HepG2 (cell line): ENCODE results near the gene CPE. TPM values are rescaled to one million over a fixed set of nuclear protein-coding genes. Genes with fewer than 3 reads are reported as not detected.
A peak's percentile ranks its signal among the peaks of the same experiment; 100 is the strongest.

Source experiments
- ATAC-seq: fragments of 200-7000 bp; cut with Tn5 transposase; 3 replicates; pipeline ENCODE4 v1.9.1; 2020; ENCODE audit warnings: mild to moderate bottlenecking, moderate library complexity
- BruUV-seq: library from RNA; stranded (reverse); fragments of 400-500 nt; replicated peaks from 2 replicates; lab custom pipeline; 2021; lab: Mats Ljungman, UMichigan
- CTCF ChIA-PET: fragments of 300-600 bp; formaldehyde crosslinking; extraction: SDS; loops from one replicate; lab custom pipeline; 2021; ENCODE audit warnings: low total read pairs, inconsistent platforms, low intra/inter-chr PET ratio; lab: Yijun Ruan, JAX
- POLR2A ChIA-PET: fragments of 350-600 bp; sonication (Branson Sonifier 250); formaldehyde crosslinking; loops from one replicate; lab custom pipeline; 2020; ENCODE audit warnings: antibody characterized with exemption, inconsistent platforms; lab: Yijun Ruan, JAX
- DNase-seq: peaks from one replicate; pipeline ENCODE4 v3.0.0-alpha.2; 2015; ENCODE audit warnings: low spot score
- FAIRE-seq: peaks from 3 replicates; lab custom pipeline; 2011; peaks lifted over from hg19 to GRCh38; lab: Jason Lieb, UNC
- H2AFZ ChIP-seq: one replicate; pipeline ENCODE4 v1.6.1; 2011; ENCODE audit warnings: low read length, inconsistent platforms
- H3K27ac ChIP-seq: fragments of 300-600 bp; 3 replicates; pipeline ENCODE4 v1.8.0; 2011; ENCODE audit warnings: mixed run types, mild to moderate bottlenecking, mixed read lengths, low read length, inconsistent platforms; ENCODE audit not compliant: insufficient read depth; ENCODE audit errors: extremely low read length
- H3K27me3 ChIP-seq, 2 experiments: fragments of 200-600 bp in 1 of 2; 2 replicates in 1 of 2; 3 replicates in 1 of 2; pipeline versions ENCODE4 v1.6.0 to v1.8.0; 2011; ENCODE audit warnings: low read length in 2 of 2, mild to moderate bottlenecking in 2 of 2, moderate library complexity in 2 of 2, inconsistent platforms in 1 of 2; ENCODE audit not compliant: insufficient read depth in 2 of 2, control insufficient read depth in 1 of 2
- H3K36me3 ChIP-seq, 2 experiments: fragments of 200-600 bp in 1 of 2; replicated peaks in 1 of 2; 2 replicates in 1 of 2; 3 replicates in 1 of 2; pipeline versions ENCODE4 v1.5.1 to v1.8.0; 2011; ENCODE audit warnings: low read length in 2 of 2, inconsistent platforms in 1 of 2; ENCODE audit not compliant: insufficient read depth in 2 of 2, control insufficient read depth in 1 of 2
- H3K4me1 ChIP-seq: 2 replicates; pipeline ENCODE4 v1.5.1; 2012; ENCODE audit warnings: low read length, inconsistent platforms; ENCODE audit not compliant: insufficient read depth
- H3K4me2 ChIP-seq: 2 replicates; pipeline ENCODE4 v1.6.0; 2011; ENCODE audit warnings: low read depth, low read length, inconsistent platforms
- H3K4me3 ChIP-seq, 3 experiments: fragments of 200-600 bp in 1 of 3; sonication (generic), shearing (Covaris generic) in 1 of 3; replicated peaks in 1 of 3; 2 replicates each; pipeline ENCODE4 v1.5.1; 2011 to 2016; ENCODE audit warnings: low read length in 3 of 3, inconsistent platforms in 2 of 3, low read depth in 2 of 3, mild to moderate bottlenecking in 2 of 3, control low read depth in 1 of 3, mixed read lengths in 1 of 3; ENCODE audit not compliant: insufficient read depth in 1 of 3
- H3K79me2 ChIP-seq: one replicate; pipeline ENCODE4 v1.6.1; 2011; ENCODE audit warnings: low read length, inconsistent platforms; ENCODE audit not compliant: insufficient read depth
- H3K9ac ChIP-seq: 2 replicates; pipeline ENCODE4 v1.6.0; 2011; ENCODE audit warnings: mild to moderate bottlenecking, low read depth, low read length, inconsistent platforms; ENCODE audit not compliant: insufficient read depth
- H3K9me3 ChIP-seq: 2 replicates; pipeline ENCODE4 v1.5.1; 2012; ENCODE audit warnings: mild to moderate bottlenecking, low read length
- H4K20me1 ChIP-seq: 2 replicates; pipeline ENCODE4 v1.6.0; 2011; ENCODE audit warnings: inconsistent platforms, mild to moderate bottlenecking, low read length, moderate library complexity; ENCODE audit not compliant: insufficient read depth
- CHCHD3 ChIP-seq: sonication (generic); formaldehyde crosslinking; IDR thresholded peaks from 2 replicates; pipeline ENCODE4 v1.8.0; 2022; ENCODE audit warnings: mild to moderate bottlenecking, missing genetic modification reagents, moderate library complexity
- ETV5 ChIP-seq: IDR thresholded peaks from 2 replicates; pipeline ENCODE4 v1.6.1; 2018; ENCODE audit warnings: missing biosample characterization, missing genetic modification reagents, inconsistent platforms, borderline replicate concordance
- FOXA1 ChIP-seq, 2 experiments: fragments of 450-650 bp in 1 of 2; sonication (generic) in 1 of 2; formaldehyde crosslinking in 1 of 2; IDR thresholded peaks; 2 replicates each; pipeline versions ENCODE4 v1.4.0 to v1.6.1; 2016 to 2020; ENCODE audit warnings: missing genetic modification reagents in 1 of 2
- MTA1 ChIP-seq: sonication (generic); formaldehyde crosslinking; IDR thresholded peaks from 2 replicates; pipeline ENCODE4 v1.4.0; 2020; ENCODE audit warnings: missing genetic modification reagents, mild to moderate bottlenecking, borderline replicate concordance
- ZBTB20 ChIP-seq: sonication (generic); formaldehyde crosslinking; IDR thresholded peaks from 2 replicates; pipeline ENCODE4 v1.8.1; 2023; ENCODE audit warnings: missing genetic modification reagents, low read depth, mild to moderate bottlenecking, borderline replicate concordance
- ZSCAN12 ChIP-seq: sonication (generic); formaldehyde crosslinking; IDR thresholded peaks from 2 replicates; pipeline ENCODE4 v1.9.0; 2021; ENCODE audit warnings: mild to moderate bottlenecking, missing genetic modification reagents
- WGBS: methylation state at CpG from one replicate; pipeline ENCODE4 v1.1.6; 2017; ENCODE audit warnings: low lambda C conversion rate; 5-methylcytosine and 5-hydroxymethylcytosine counted together
- in situ Hi-C: cut with HindIII; loops from 2 replicates; pipeline ENCODE4 v1.10.0; 2017; ENCODE audit warnings: low pct_unique_long_range_greater_than_20kb; ENCODE audit not compliant: extremely low pct_ligation_motif_present
- intact Hi-C: fragments of 100-400 bp; cut with micrococcal nuclease; formaldehyde crosslinking; loops from one replicate; pipeline ENCODE4 v1.10.0; 2022; ENCODE audit not compliant: unreplicated experiment
- polyA plus RNA-seq, 8 experiments: library from polyadenylated mRNA; depleted of rRNA in 3 of 8; stranded (reverse) in 7 of 8; unstranded in 1 of 8; fragments of >200 nt; fragmentation: Illumina TruSeq in 4 of 8; extraction: Trizol in 4 of 8; gene quantifications; 2 replicates each; pipeline versions ENCODE4 v1.2.1 to v1.2.3, GENCODE V29; 2011 to 2016; ENCODE audit warnings: low read depth in 4 of 8, missing spikeins in 1 of 8, mixed read lengths in 1 of 8; ENCODE audit not compliant: insufficient read depth in 1 of 8
- total RNA-seq, 5 experiments: library from RNA; depleted of rRNA; stranded (reverse); fragments of >200 nt; fragmentation: Illumina TruSeq; extraction: Trizol; gene quantifications; 2 replicates each; pipeline ENCODE4 v1.2.3, GENCODE V29; 2016; ENCODE audit warnings: low read depth in 1 of 5
- TF ChIP-seq, protein P1 (sequence below): sonication (generic); formaldehyde crosslinking; IDR thresholded peaks from 2 replicates; pipeline ENCODE4 v1.5.0; 2020; ENCODE audit warnings: missing genetic modification reagents, mild to moderate bottlenecking, borderline replicate concordance
- TF ChIP-seq, protein P2 (sequence below): sonication (generic); formaldehyde crosslinking; IDR thresholded peaks from 2 replicates; pipeline ENCODE4 v1.5.1; 2020; ENCODE audit warnings: missing genetic modification reagents, mild to moderate bottlenecking, borderline replicate concordance
- TF ChIP-seq, protein P3 (sequence below): sonication (generic); formaldehyde crosslinking; IDR thresholded peaks from 2 replicates; pipeline ENCODE4 v1.4.0; 2020; ENCODE audit warnings: low read depth, missing genetic modification reagents

CPE gene
- total and polyA plus RNA-seq, 2 of the 13 experiments (the other 11 are each of a cell fraction or from before 2014, with no cell fraction given), result 268 to 852 TPM

DNA sequence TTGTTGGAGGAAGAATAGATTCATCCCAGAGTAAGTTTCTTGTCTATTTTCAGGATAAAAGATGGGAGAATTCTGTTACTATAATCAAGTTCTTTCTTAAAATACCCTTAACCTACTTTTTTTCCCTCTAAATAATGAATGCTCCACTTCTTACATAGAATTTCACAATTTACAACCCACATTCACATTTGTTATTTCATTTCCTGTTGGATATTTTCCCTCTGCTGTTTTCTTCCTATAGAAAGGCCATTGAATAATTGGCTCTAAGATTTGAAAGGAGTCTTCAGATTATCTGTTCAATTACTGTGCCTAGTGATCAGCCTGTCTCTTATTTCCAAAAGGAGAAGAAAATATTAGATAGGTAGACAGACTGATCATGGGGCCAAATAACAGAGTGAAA is 79.7 kb downstream of the CPE start:
- BruUV-seq, result no TSS peak
- no peaks in the 10 kb centered on the region for H3K79me2 ChIP-seq
- ChIA-PET POLR2A (no interaction called here), CTCF (no interaction called here)
- TF ChIP-seq MTA1 (CRISPR knock-in tag), result no peak
- TF ChIP-seq, protein P1, sequence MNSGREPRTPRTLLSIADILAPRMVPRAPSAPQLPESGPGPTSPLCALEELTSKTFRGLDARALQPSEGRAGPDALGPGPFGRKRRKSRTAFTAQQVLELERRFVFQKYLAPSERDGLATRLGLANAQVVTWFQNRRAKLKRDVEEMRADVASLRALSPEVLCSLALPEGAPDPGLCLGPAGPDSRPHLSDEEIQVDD (CRISPR knock-in tag), result no peak
- TF ChIP-seq FOXA1 (IDR thresholded peaks at IDR 0.05), result no peak
- TF ChIP-seq FOXA1 (CRISPR knock-in tag; IDR thresholded peaks at IDR 0.05), result no peak
- FAIRE-seq, result no peak
- intact Hi-C loops, result no loop called here
- H3K4me3 ChIP-seq, result no peak overlapping the region
- peaks cover 10% of the 10 kb centered on the region for H3K4me1 ChIP-seq
- no peaks in the 10 kb centered on the region for H3K9me3 ChIP-seq
- no peak for ATAC-seq
- no peak for DNase-seq
- no peaks in the 10 kb centered on the region for H4K20me1 ChIP-seq
- in situ Hi-C loops, result no loop called here
- no peak overlapping the region for H3K27ac ChIP-seq
- H3K36me3 ChIP-seq, result peaks cover 0 to 5% of the 10 kb centered on the region in 2 experiments; a peak in 1 of 5 replicates
- H3K4me2 ChIP-seq, result no peak overlapping the region
- no peaks in the 10 kb centered on the region for H3K27me3 ChIP-seq
- H3K9ac ChIP-seq, result no peak overlapping the region
- H2AFZ ChIP-seq, result no peak overlapping the region

DNA sequence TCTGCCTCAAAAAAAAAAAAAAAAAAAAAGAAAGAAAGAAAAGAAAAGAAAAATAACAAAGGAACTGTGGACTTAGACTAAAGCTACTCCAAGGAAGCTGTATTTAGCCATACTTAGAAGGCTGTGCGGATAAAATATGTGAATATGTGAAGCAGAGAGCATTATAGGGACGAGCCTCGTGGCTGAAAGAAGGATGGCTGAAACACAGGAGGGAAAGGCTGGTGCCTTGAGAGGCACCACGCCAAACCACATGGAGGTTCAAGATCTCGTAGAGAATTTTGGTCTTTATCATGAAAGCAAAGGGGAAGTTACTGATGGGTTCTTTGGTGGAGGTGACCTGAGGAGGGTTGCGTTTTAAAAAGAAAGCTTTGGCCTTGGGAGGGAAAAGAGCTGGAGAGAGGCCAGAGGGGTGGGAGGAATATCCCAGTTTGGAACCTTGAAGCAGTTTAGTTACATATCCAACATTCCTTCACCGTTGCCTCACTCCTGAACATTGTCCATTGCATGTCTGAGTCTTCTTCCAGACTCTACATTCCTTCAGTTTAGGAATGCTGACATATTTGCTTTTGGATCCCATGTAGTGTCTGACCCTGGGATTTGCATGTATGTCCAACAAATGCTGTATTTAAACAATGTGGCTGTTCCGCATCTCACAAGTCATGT is 82.5 kb downstream of the CPE start:
- intact Hi-C loops, result loop anchor here (1.0 kb wide), 1 partner anchor 11 kb away; no protein-coding TSS in a partner anchor
- in situ Hi-C loops, result loop anchor here (5.0 kb wide), 2 partner anchors 104 to 329 kb away; no protein-coding TSS in a partner anchor
- no TSS peak for BruUV-seq
- no peak overlapping the region for H3K4me2 ChIP-seq
- ChIA-PET CTCF (no interaction called here), POLR2A (interaction anchor here (1.4 kb wide), 1 partner anchor 83 kb away, joined by 3 read pairs; the partner anchor contains the start of gene CPE)
- no peak overlapping the region for H3K9ac ChIP-seq
- FAIRE-seq, result no peak
- no peak overlapping the region for H2AFZ ChIP-seq
- 91% methylated on average over 8 of the region's 8 CpGs for WGBS
- H3K9me3 ChIP-seq, result no peaks in the 10 kb centered on the region
- H3K4me3 ChIP-seq, result no peak overlapping the region
- H3K4me1 ChIP-seq, result no peaks in the 10 kb centered on the region
- peak; percentile 69 for ATAC-seq
- no peaks in the 10 kb centered on the region for H4K20me1 ChIP-seq
- no peaks in the 10 kb centered on the region for H3K79me2 ChIP-seq
- H3K27ac ChIP-seq, result no peak overlapping the region
- H3K36me3 ChIP-seq, result peaks cover 0 to 11% of the 10 kb centered on the region in 2 experiments; a peak in 2 of 5 replicates
- DNase-seq, result peak; percentile 54
- H3K27me3 ChIP-seq, result no peaks in the 10 kb centered on the region
- TF ChIP-seq, protein P2, sequence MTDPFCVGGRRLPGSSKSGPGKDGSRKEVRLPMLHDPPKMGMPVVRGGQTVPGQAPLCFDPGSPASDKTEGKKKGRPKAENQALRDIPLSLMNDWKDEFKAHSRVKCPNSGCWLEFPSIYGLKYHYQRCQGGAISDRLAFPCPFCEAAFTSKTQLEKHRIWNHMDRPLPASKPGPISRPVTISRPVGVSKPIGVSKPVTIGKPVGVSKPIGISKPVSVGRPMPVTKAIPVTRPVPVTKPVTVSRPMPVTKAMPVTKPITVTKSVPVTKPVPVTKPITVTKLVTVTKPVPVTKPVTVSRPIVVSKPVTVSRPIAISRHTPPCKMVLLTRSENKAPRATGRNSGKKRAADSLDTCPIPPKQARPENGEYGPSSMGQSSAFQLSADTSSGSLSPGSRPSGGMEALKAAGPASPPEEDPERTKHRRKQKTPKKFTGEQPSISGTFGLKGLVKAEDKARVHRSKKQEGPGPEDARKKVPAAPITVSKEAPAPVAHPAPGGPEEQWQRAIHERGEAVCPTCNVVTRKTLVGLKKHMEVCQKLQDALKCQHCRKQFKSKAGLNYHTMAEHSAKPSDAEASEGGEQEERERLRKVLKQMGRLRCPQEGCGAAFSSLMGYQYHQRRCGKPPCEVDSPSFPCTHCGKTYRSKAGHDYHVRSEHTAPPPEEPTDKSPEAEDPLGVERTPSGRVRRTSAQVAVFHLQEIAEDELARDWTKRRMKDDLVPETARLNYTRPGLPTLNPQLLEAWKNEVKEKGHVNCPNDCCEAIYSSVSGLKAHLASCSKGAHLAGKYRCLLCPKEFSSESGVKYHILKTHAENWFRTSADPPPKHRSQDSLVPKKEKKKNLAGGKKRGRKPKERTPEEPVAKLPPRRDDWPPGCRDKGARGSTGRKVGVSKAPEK (CRISPR knock-in tag), result no peak
- TF ChIP-seq ETV5 (CRISPR knock-in tag) (no peak), CHCHD3 (CRISPR knock-in tag) (no peak), ZSCAN12 (CRISPR knock-in tag) (no peak), ZBTB20 (CRISPR knock-in tag) (no peak)
- TF ChIP-seq, protein P3, sequence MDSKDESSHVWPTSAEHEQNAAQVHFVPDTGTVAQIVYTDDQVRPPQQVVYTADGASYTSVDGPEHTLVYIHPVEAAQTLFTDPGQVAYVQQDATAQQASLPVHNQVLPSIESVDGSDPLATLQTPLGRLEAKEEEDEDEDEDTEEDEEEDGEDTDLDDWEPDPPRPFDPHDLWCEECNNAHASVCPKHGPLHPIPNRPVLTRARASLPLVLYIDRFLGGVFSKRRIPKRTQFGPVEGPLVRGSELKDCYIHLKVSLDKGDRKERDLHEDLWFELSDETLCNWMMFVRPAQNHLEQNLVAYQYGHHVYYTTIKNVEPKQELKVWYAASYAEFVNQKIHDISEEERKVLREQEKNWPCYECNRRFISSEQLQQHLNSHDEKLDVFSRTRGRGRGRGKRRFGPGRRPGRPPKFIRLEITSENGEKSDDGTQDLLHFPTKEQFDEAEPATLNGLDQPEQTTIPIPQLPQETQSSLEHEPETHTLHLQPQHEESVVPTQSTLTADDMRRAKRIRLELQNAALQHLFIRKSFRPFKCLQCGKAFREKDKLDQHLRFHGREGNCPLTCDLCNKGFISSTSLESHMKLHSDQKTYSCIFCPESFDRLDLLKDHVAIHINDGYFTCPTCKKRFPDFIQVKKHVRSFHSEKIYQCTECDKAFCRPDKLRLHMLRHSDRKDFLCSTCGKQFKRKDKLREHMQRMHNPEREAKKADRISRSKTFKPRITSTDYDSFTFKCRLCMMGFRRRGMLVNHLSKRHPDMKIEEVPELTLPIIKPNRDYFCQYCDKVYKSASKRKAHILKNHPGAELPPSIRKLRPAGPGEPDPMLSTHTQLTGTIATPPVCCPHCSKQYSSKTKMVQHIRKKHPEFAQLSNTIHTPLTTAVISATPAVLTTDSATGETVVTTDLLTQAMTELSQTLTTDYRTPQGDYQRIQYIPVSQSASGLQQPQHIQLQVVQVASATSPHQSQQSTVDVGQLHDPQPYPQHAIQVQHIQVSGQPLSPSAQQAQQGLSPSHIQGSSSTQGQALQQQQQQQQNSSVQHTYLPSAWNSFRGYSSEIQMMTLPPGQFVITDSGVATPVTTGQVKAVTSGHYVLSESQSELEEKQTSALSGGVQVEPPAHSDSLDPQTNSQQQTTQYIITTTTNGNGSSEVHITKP, result no peak
